K562 (cell line): ENCODE results near the gene CASP7. TPM values are rescaled to one million over a fixed set of nuclear protein-coding genes. Genes with fewer than 3 reads are reported as not detected.

Experiments used
- ATAC-seq: fragments of 200-7000 bp; cut with Tn5 transposase; 3 replicates; pipeline ENCODE4 v1.9.1; 2020; ENCODE audit warnings: moderate library complexity
- BruUV-seq: library from RNA; stranded (reverse); fragments of 400-500 nt; replicated peaks from 2 replicates; lab custom pipeline; 2021; lab: Mats Ljungman, UMichigan
- CTCF ChIA-PET: fragments of 300-600 bp; formaldehyde crosslinking; extraction: SDS; loops from one replicate; lab custom pipeline; 2021; ENCODE audit warnings: low intra/inter-chr PET ratio; lab: Yijun Ruan, JAX
- POLR2A ChIA-PET: fragments of 300-600, 350-650 bp; sonication (Branson Sonifier 250); formaldehyde crosslinking; extraction: SDS; loops from one replicate; lab custom pipeline; 2021; ENCODE audit warnings: antibody characterized with exemption, inconsistent platforms; lab: Yijun Ruan, JAX
- DNase-seq, 4 experiments: peaks; one replicate each; pipeline versions ENCODE4 v3.0.0 to v3.0.0-alpha.2; 2011 to 2018; ENCODE audit warnings: low spot score in 3 of 4, mixed read lengths in 3 of 4; ENCODE audit errors: extremely low read depth in 1 of 4
- FAIRE-seq: peaks from 2 replicates; lab custom pipeline; 2011; peaks lifted over from hg19 to GRCh38; lab: Jason Lieb, UNC
- H2AFZ ChIP-seq: 2 replicates; pipeline ENCODE4 v1.6.0; 2011; ENCODE audit warnings: low read depth, low read length, control low read depth, inconsistent platforms
- H3K27ac ChIP-seq: fragments of 200-600 bp; 3 replicates; pipeline ENCODE4 v1.8.0; 2011; ENCODE audit warnings: low read depth, mild to moderate bottlenecking, control low read depth, inconsistent platforms, low read length, moderate library complexity, mixed read lengths; ENCODE audit errors: extremely low read depth
- H3K27me3 ChIP-seq, 2 experiments: fragments of 300-600 bp in 1 of 2; 2 replicates in 1 of 2; 3 replicates in 1 of 2; pipeline versions ENCODE4 v1.6.0 to v1.8.0; 2011; ENCODE audit warnings: inconsistent platforms in 2 of 2, low read length in 2 of 2, mild to moderate bottlenecking in 1 of 2, mixed read lengths in 1 of 2, moderate library complexity in 1 of 2; ENCODE audit not compliant: control insufficient read depth in 2 of 2, insufficient read depth in 2 of 2
- H3K36me3 ChIP-seq: fragments of 300-600 bp; 3 replicates; pipeline ENCODE4 v1.8.0; 2011; ENCODE audit warnings: mild to moderate bottlenecking, low read length, inconsistent platforms; ENCODE audit not compliant: control insufficient read depth, insufficient read depth
- H3K4me1 ChIP-seq, 2 experiments: fragments of 200-600 bp in 1 of 2; replicated peaks in 1 of 2; 2 replicates in 1 of 2; 3 replicates in 1 of 2; pipeline versions ENCODE4 v1.5.1 to v1.8.0; 2011; ENCODE audit warnings: inconsistent platforms in 2 of 2, low read length in 2 of 2, mild to moderate bottlenecking in 1 of 2, mixed read lengths in 1 of 2, moderate library complexity in 1 of 2; ENCODE audit not compliant: control insufficient read depth in 2 of 2, insufficient read depth in 2 of 2
- H3K4me2 ChIP-seq: 2 replicates; pipeline ENCODE4 v1.6.1; 2011; ENCODE audit warnings: low read length, control low read depth, inconsistent platforms, mixed read lengths; ENCODE audit not compliant: insufficient read depth
- H3K4me3 ChIP-seq: fragments of 200-600 bp; sonication (generic), shearing (Covaris generic); 2 replicates; pipeline ENCODE4 v1.5.1; 2016; ENCODE audit warnings: control low read depth, inconsistent platforms
- H3K79me2 ChIP-seq: fragments of 200-600 bp; 3 replicates; pipeline ENCODE4 v1.8.0; 2011; ENCODE audit warnings: low read length, inconsistent platforms; ENCODE audit not compliant: control insufficient read depth, insufficient read depth
- H3K9ac ChIP-seq, 2 experiments: 2 replicates each; pipeline versions ENCODE4 v1.6.0 to v1.6.1; 2011; ENCODE audit warnings: low read depth in 2 of 2, low read length in 2 of 2, control low read depth in 1 of 2, inconsistent platforms in 1 of 2, mild to moderate bottlenecking in 1 of 2, mixed read lengths in 1 of 2; ENCODE audit not compliant: insufficient read depth in 1 of 2
- H3K9me1 ChIP-seq: one replicate; pipeline ENCODE4 v1.6.0; 2011; ENCODE audit warnings: inconsistent platforms, mild to moderate bottlenecking, low read length, moderate library complexity; ENCODE audit not compliant: control insufficient read depth, insufficient read depth
- H3K9me3 ChIP-seq: replicated peaks from 2 replicates; pipeline ENCODE4 v1.5.1; 2011; ENCODE audit warnings: low read depth, low read length, inconsistent platforms; ENCODE audit not compliant: control insufficient read depth, insufficient read depth
- H4K20me1 ChIP-seq: replicated peaks from 2 replicates; pipeline ENCODE4 v1.6.1; 2011; ENCODE audit warnings: low read length, inconsistent platforms, mixed read lengths; ENCODE audit not compliant: control insufficient read depth, insufficient read depth
- ETV6 ChIP-seq, 3 experiments: fragments of 150-350 bp in 1 of 3; sonication (generic) in 1 of 3; formaldehyde crosslinking in 1 of 3; IDR thresholded peaks; 2 replicates each; pipeline versions ENCODE4 v1.6.1 to v1.8.0; 2014 to 2022; ENCODE audit warnings: borderline replicate concordance in 2 of 3, low read depth in 2 of 3, antibody characterized with exemption in 1 of 3, low read length in 1 of 3, mild to moderate bottlenecking in 1 of 3, missing genetic modification reagents in 1 of 3
- MCM7 ChIP-seq, 2 experiments: fragments of 450-650 bp; IDR thresholded peaks; 2 replicates each; pipeline ENCODE4 v1.6.1; 2016 to 2018
- PML ChIP-seq: IDR thresholded peaks from 2 replicates; pipeline ENCODE4 v1.6.1; 2012; ENCODE audit warnings: low read length, inconsistent platforms
- SMAD2 ChIP-seq: fragments of 150-350 bp; IDR thresholded peaks from 2 replicates; pipeline ENCODE4 v1.6.1; 2014; ENCODE audit warnings: low read depth, mild to moderate bottlenecking, low read length
- ZBTB8A ChIP-seq: fragments of 450-650 bp; IDR thresholded peaks from 2 replicates; pipeline ENCODE4 v1.6.1; 2018; ENCODE audit warnings: mild to moderate bottlenecking, moderate library complexity; ENCODE audit not compliant: partially characterized antibody
- WGBS: fragments of 100-300 bp; shearing (Covaris generic); methylation state at CpG from one replicate; pipeline ENCODE4 v1.1.6; 2016; ENCODE audit warnings: low coverage, mixed read lengths; ENCODE audit not compliant: insufficient coverage; ENCODE audit errors: missing lambda C conversion rate; 5-methylcytosine and 5-hydroxymethylcytosine counted together
- in situ Hi-C: fragments of 300-500 bp; cut with MboI; formaldehyde crosslinking; loops from 4 replicates; pipeline ENCODE4 v1.15.0; 2018; ENCODE audit warnings: inconsistent platforms, mixed read lengths
- intact Hi-C: fragments of 100-400 bp; cut with micrococcal nuclease; formaldehyde crosslinking; loops from 2 replicates; pipeline ENCODE4 v1.14.2; 2022
- polyA plus RNA-seq, 8 experiments: library from polyadenylated mRNA; depleted of rRNA in 4 of 8; stranded (reverse) in 5 of 8; unstranded in 3 of 8; fragments of >200 nt; fragmentation: Nextera tagmentation in 2 of 8; fragmentation: Illumina TruSeq in 1 of 8; extraction: Ambion mirVana in 2 of 8; extraction: Trizol in 1 of 8; gene quantifications; 2 replicates each; pipeline versions ENCODE4 v1.2.1 to v1.2.3, GENCODE V29; 2011 to 2014; ENCODE audit warnings: inconsistent platforms in 1 of 8, missing spikeins in 1 of 8
- total RNA-seq, 7 experiments: library from RNA; depleted of rRNA in 6 of 7; stranded (reverse); fragments of >200 nt in 6 of 7; fragmentation: Illumina TruSeq in 2 of 7; extraction: Trizol in 2 of 7; gene quantifications; 2 replicates each; pipeline versions ENCODE4 v1.2.1 to v1.2.3, GENCODE V29; 2011 to 2021; ENCODE audit warnings: low replicate concordance in 1 of 7
- TF ChIP-seq, protein P1 (sequence below): fragments of 450-650 bp; IDR thresholded peaks from 2 replicates; pipeline ENCODE4 v1.6.1; 2016; ENCODE audit warnings: mild to moderate bottlenecking, moderate library complexity
- TF ChIP-seq, protein P2 (sequence below): fragments of 200-800 bp; sonication (Bioruptor generic); IDR thresholded peaks from 2 replicates; pipeline ENCODE4 v1.6.1; 2017; ENCODE audit warnings: missing genetic modification characterization, missing compliant biosample characterization

CASP7 gene
- total and polyA plus RNA-seq, 9 of the 15 experiments (the other 6 are each of a cell fraction or from before 2014, with no cell fraction given) = 2.2 to 23.3 (median 9.0) TPM

DNA sequence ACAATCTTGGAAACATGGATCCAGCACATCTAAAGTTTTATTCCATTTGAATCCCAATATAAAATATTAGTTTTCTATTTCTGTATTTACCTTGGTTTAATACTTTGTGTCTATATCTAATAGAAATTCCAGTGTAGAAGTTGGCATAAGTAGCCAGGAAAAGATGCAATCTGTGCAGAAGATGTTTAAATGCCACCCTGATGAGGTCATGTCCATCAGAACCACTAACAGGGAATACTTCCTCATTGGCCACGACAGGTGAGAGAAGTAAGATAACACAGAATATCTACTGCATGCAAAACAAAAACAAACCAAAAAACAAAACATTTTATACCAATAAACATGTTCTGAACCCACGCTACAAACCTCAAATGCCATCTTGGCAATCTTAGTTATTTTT is 87.5 kb downstream of the CASP7 start:
- no peak overlapping the region for H2AFZ ChIP-seq
- no peak for DNase-seq
- no peak overlapping the region for H3K4me2 ChIP-seq
- 4% methylated on average over 2 of the region's 2 CpGs for WGBS
- POLR2A ChIA-PET = no interaction called here
- H3K79me2 ChIP-seq = no peaks in the 10 kb centered on the region
- no peaks in the 10 kb centered on the region for H3K36me3 ChIP-seq
- BruUV-seq = no TSS peak
- FAIRE-seq = no peak
- H4K20me1 ChIP-seq = no peaks in the 10 kb centered on the region
- H3K27me3 ChIP-seq = peaks cover 0 to 5% of the 10 kb centered on the region in 2 experiments; a peak in 3 of 5 replicates
- CTCF ChIA-PET = no interaction called here
- no peak overlapping the region for H3K4me3 ChIP-seq
- H3K9ac ChIP-seq = no peak overlapping the region
- H3K4me1 ChIP-seq = no peaks in the 10 kb centered on the region
- in situ Hi-C loops = no loop called here
- no peaks in the 10 kb centered on the region for H3K9me3 ChIP-seq
- intact Hi-C loops = no loop called here
- no peak for ATAC-seq
- no peaks in the 10 kb centered on the region for H3K9me1 ChIP-seq
- H3K27ac ChIP-seq = no peak overlapping the region
- TF ChIP-seq, protein P1, sequence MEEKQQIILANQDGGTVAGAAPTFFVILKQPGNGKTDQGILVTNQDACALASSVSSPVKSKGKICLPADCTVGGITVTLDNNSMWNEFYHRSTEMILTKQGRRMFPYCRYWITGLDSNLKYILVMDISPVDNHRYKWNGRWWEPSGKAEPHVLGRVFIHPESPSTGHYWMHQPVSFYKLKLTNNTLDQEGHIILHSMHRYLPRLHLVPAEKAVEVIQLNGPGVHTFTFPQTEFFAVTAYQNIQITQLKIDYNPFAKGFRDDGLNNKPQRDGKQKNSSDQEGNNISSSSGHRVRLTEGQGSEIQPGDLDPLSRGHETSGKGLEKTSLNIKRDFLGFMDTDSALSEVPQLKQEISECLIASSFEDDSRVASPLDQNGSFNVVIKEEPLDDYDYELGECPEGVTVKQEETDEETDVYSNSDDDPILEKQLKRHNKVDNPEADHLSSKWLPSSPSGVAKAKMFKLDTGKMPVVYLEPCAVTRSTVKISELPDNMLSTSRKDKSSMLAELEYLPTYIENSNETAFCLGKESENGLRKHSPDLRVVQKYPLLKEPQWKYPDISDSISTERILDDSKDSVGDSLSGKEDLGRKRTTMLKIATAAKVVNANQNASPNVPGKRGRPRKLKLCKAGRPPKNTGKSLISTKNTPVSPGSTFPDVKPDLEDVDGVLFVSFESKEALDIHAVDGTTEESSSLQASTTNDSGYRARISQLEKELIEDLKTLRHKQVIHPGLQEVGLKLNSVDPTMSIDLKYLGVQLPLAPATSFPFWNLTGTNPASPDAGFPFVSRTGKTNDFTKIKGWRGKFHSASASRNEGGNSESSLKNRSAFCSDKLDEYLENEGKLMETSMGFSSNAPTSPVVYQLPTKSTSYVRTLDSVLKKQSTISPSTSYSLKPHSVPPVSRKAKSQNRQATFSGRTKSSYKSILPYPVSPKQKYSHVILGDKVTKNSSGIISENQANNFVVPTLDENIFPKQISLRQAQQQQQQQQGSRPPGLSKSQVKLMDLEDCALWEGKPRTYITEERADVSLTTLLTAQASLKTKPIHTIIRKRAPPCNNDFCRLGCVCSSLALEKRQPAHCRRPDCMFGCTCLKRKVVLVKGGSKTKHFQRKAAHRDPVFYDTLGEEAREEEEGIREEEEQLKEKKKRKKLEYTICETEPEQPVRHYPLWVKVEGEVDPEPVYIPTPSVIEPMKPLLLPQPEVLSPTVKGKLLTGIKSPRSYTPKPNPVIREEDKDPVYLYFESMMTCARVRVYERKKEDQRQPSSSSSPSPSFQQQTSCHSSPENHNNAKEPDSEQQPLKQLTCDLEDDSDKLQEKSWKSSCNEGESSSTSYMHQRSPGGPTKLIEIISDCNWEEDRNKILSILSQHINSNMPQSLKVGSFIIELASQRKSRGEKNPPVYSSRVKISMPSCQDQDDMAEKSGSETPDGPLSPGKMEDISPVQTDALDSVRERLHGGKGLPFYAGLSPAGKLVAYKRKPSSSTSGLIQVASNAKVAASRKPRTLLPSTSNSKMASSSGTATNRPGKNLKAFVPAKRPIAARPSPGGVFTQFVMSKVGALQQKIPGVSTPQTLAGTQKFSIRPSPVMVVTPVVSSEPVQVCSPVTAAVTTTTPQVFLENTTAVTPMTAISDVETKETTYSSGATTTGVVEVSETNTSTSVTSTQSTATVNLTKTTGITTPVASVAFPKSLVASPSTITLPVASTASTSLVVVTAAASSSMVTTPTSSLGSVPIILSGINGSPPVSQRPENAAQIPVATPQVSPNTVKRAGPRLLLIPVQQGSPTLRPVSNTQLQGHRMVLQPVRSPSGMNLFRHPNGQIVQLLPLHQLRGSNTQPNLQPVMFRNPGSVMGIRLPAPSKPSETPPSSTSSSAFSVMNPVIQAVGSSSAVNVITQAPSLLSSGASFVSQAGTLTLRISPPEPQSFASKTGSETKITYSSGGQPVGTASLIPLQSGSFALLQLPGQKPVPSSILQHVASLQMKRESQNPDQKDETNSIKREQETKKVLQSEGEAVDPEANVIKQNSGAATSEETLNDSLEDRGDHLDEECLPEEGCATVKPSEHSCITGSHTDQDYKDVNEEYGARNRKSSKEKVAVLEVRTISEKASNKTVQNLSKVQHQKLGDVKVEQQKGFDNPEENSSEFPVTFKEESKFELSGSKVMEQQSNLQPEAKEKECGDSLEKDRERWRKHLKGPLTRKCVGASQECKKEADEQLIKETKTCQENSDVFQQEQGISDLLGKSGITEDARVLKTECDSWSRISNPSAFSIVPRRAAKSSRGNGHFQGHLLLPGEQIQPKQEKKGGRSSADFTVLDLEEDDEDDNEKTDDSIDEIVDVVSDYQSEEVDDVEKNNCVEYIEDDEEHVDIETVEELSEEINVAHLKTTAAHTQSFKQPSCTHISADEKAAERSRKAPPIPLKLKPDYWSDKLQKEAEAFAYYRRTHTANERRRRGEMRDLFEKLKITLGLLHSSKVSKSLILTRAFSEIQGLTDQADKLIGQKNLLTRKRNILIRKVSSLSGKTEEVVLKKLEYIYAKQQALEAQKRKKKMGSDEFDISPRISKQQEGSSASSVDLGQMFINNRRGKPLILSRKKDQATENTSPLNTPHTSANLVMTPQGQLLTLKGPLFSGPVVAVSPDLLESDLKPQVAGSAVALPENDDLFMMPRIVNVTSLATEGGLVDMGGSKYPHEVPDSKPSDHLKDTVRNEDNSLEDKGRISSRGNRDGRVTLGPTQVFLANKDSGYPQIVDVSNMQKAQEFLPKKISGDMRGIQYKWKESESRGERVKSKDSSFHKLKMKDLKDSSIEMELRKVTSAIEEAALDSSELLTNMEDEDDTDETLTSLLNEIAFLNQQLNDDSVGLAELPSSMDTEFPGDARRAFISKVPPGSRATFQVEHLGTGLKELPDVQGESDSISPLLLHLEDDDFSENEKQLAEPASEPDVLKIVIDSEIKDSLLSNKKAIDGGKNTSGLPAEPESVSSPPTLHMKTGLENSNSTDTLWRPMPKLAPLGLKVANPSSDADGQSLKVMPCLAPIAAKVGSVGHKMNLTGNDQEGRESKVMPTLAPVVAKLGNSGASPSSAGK = no peak
- TF ChIP-seq, protein P2, sequence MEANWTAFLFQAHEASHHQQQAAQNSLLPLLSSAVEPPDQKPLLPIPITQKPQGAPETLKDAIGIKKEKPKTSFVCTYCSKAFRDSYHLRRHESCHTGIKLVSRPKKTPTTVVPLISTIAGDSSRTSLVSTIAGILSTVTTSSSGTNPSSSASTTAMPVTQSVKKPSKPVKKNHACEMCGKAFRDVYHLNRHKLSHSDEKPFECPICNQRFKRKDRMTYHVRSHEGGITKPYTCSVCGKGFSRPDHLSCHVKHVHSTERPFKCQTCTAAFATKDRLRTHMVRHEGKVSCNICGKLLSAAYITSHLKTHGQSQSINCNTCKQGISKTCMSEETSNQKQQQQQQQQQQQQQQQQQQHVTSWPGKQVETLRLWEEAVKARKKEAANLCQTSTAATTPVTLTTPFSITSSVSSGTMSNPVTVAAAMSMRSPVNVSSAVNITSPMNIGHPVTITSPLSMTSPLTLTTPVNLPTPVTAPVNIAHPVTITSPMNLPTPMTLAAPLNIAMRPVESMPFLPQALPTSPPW (CRISPR knock-in tag) = no peak
- TF ChIP-seq MCM7 (IDR thresholded peaks at IDR 0.05) (no peak), SMAD2 (no peak), ETV6 (IDR thresholded peaks at IDR 0.05; ENCODE audit: borderline replicate concordance in 1 of 2, low read depth in 2 of 2, low read length in 1 of 2) (no peak), ETV6 (CRISPR knock-in tag; IDR thresholded peaks at IDR 0.05; ENCODE audit: borderline replicate concordance) (no peak), ZBTB8A (no peak), PML (no peak)
